LNCaP clone FGC (cell line): ENCODE measurements around the gene ITGA5.

Experiments used
- DNase-seq: peaks from one replicate; pipeline ENCODE4 v3.0.0-alpha.2; 2011; ENCODE audit warnings: low read depth
- H3K4me3 ChIP-seq: 2 replicates; pipeline ENCODE4 v1.5.1; 2011; ENCODE audit warnings: mild to moderate bottlenecking, low read depth, low read length, control low read depth
- TF ChIP-seq, protein P1 (sequence below): IDR thresholded peaks from 2 replicates; pipeline ENCODE4 v1.5.1; 2012; ENCODE audit warnings: mild to moderate bottlenecking; ENCODE audit not compliant: control insufficient read depth, insufficient read depth; ENCODE audit errors: extremely low read depth

The ITGA5 gene

DNA sequence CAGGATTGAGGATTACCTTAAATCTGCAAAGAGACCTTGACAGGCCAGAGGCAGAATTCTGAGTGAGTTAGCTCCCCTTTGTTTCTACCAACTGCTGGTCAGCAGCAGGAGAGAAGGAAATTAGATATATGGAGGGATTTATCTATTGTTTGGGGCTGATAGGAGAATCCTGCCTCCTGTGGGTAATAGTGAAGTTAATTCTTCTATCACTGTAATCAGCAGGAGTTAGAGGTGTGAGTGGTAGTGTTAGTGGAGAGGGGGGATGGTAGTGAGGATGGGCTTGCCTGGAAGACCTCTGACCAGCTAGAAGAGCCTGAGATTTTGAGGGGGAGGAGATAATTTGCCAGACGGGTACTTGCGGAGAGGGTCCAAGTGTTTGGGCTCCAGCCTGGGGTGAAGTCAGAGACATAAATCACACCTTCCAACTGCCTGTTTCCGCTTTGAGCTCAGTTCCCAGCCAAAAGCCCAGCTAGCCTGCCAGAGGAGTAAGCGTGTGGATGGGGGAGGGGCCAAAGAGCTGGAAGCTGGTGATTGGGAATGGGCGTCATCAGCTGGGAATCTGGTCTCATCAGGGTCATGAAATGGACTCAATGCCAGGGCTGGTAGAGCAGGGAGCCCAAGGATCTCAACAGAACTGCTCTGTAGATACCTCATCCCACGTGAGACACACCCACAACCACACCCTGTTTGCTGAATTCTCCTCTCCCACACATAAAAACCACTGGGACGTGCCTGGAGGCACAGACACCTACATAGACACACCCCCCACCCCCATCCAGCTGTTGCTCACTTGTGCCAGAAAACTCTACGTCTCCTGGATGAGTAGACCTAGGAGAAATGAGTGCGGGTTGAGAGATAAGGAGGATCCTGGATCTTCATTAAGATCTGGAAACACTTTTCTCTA is 13.1 kb upstream of the ITGA5 start:
- no peak overlapping the region for H3K4me3 ChIP-seq
- no peak for DNase-seq
- TF ChIP-seq, protein P1, sequence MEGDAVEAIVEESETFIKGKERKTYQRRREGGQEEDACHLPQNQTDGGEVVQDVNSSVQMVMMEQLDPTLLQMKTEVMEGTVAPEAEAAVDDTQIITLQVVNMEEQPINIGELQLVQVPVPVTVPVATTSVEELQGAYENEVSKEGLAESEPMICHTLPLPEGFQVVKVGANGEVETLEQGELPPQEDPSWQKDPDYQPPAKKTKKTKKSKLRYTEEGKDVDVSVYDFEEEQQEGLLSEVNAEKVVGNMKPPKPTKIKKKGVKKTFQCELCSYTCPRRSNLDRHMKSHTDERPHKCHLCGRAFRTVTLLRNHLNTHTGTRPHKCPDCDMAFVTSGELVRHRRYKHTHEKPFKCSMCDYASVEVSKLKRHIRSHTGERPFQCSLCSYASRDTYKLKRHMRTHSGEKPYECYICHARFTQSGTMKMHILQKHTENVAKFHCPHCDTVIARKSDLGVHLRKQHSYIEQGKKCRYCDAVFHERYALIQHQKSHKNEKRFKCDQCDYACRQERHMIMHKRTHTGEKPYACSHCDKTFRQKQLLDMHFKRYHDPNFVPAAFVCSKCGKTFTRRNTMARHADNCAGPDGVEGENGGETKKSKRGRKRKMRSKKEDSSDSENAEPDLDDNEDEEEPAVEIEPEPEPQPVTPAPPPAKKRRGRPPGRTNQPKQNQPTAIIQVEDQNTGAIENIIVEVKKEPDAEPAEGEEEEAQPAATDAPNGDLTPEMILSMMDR, result no peak

DNA sequence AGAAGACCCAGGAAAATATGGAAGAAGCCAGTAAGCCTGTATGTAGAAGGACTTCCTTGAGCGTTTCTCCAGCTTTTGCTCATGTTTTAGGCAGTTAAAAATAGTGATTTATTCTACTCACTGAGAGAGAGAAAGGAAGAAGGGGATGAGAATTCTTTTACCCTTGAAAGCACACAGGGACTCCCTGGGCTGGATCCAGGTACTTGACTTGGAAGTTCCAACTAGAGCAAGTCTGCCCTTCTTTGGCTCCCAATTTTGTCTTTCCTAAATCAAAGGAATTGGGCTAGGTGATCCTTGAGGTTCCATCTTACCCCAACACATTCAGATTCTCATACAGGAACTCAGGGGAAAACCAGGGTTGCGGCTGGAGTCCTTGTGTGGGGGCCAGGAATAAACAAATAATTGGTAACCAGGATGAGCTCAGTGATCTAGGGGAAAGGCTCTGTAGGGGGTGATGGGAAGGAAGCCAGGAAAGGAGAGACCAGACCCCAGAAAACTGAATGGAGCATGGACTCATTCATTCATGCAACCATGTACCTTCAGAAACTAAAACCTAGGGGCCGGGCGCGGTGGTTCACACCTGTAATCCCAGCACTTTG is 11.5 kb upstream of the ITGA5 start:
- TF ChIP-seq, protein P1, result no peak
- H3K4me3 ChIP-seq, result no peak overlapping the region
- DNase-seq, result no peak

GRCh38 chr12:54429014-54429471 is 10.0 kb upstream of the ITGA5 start:
- TF ChIP-seq, protein P1, result no peak
- no peak overlapping the region for H3K4me3 ChIP-seq
- DNase-seq, result no peak

GRCh38 chr12:54428050-54429013 is 9.3 kb upstream of the ITGA5 start:
- TF ChIP-seq, protein P1, result no peak
- DNase-seq, result no peak
- H3K4me3 ChIP-seq, result no peak overlapping the region

DNA sequence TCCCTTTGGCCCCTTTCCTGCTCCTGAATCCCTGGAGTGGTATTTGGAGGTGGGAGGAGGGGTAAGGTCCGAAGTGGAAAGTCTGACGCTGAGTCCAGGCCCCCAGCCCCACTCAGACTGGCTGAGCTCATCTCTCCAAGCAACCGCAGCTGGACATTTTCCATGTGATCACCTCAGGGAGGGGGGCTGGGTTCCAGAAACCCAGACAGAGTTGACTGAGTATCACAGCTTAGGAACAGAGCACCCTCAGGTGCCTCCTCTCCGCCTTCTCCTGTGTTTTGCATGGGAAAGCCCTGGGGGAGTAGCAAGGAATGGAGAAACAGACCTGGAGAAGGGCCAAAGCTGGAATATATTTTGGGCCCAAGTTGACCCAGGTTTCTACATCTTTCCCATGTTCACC is 8.0 kb upstream of the ITGA5 start:
- DNase-seq, result no peak
- no peak overlapping the region for H3K4me3 ChIP-seq
- TF ChIP-seq, protein P1, result no peak

DNA sequence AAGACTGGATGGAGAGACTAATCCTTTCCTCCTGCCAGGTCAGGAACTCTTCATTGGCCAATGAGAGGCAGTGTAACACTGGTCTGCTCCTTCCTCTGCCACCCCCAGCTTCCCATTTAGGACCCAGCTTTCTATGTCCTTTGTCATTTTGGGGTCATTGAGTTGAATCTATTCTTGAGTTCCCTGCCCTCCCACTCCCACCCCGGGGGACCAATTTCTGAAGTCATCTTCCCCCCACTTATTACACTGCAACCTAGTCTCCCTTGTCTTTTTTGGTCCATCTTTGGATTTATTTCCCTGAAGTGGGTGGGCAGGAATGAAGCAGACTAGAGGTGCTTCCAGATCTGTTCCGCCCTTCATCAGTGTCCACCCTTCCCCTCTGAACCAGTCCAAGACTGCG is 7.6 kb upstream of the ITGA5 start:
- TF ChIP-seq, protein P1, result no peak
- no peak overlapping the region for H3K4me3 ChIP-seq
- DNase-seq, result no peak
